ENCODE measurements around the gene MMP20. TPM values are rescaled to one million over a fixed set of nuclear protein-coding genes. Genes with fewer than 3 reads are reported as not detected.

Gene MMP20
- total RNA-seq, 4 donors from 2014 or later: not detected

- Histone ChIP-seq H3K27ac (no peak overlapping the region), H3K4me3 (no peak overlapping the region), H3K4me1 (no peaks in the 10 kb centered on the region), H3K36me3 (no peaks in the 10 kb centered on the region), H3K9me3 (no peaks in the 10 kb centered on the region), H3K27me3 (no peaks in the 10 kb centered on the region)
- no peak for TF ChIP-seq POLR2A (IDR thresholded peaks at IDR 0.05)
- no peak for TF ChIP-seq CTCF (IDR thresholded peaks at IDR 0.05)
- no peak for DNase-seq
Observed at GRCh38 chr11:102568851-102569250, 56.3 kb downstream of the MMP20 start.

GRCh38 chr11:102566112-102566511 lies 59.0 kb downstream of the MMP20 start:
- Histone ChIP-seq H3K27me3 (no peaks in the 10 kb centered on the region), H3K27ac (no peak overlapping the region), H3K4me1 (peaks cover 0 to 5% (median 0%) of the 10 kb centered on the region in 4 donors), H3K4me3 (no peak overlapping the region), H3K36me3 (no peaks in the 10 kb centered on the region), H3K9me3 (no peaks in the 10 kb centered on the region)
- TF ChIP-seq CTCF (IDR thresholded peaks at IDR 0.05) (no peak), POLR2A (IDR thresholded peaks at IDR 0.05) (no peak)
- peak in 1 of 3 donors; percentile 62 for DNase-seq

GRCh38 chr11:102564110-102564509 lies 61.0 kb downstream of the MMP20 start:
- no peak for DNase-seq
- Histone ChIP-seq H3K4me1 (peaks cover 0 to 18% (median 4%) of the 10 kb centered on the region in 4 donors), H3K4me3 (no peak overlapping the region), H3K27me3 (no peaks in the 10 kb centered on the region), H3K27ac (no peak overlapping the region), H3K9me3 (no peaks in the 10 kb centered on the region), H3K36me3 (no peaks in the 10 kb centered on the region)
- no peak for TF ChIP-seq POLR2A (IDR thresholded peaks at IDR 0.05)
- TF ChIP-seq CTCF (IDR thresholded peaks at IDR 0.05): no peak

- H3K4me1 ChIP-seq: peaks cover 0 to 18% (median 4%) of the 10 kb centered on the region in 4 donors
- DNase-seq: no peak
- peak overlapping the region in 3 of 4 donors; percentile 11 to 59 (median 56) for H3K27ac ChIP-seq
- no peaks in the 10 kb centered on the region for H3K36me3 ChIP-seq
- TF ChIP-seq POLR2A (IDR thresholded peaks at IDR 0.05) (no peak), CTCF (IDR thresholded peaks at IDR 0.05) (no peak)
- no peaks in the 10 kb centered on the region for H3K9me3 ChIP-seq
- no peak overlapping the region for H3K4me3 ChIP-seq
- H3K27me3 ChIP-seq: no peaks in the 10 kb centered on the region
Observed at GRCh38 chr11:102561636-102562035, 63.5 kb downstream of the MMP20 start.

- DNase-seq: peak in 1 of 3 donors; percentile 30
- no peaks in the 10 kb centered on the region for H3K36me3 ChIP-seq
- peak overlapping the region in 3 of 4 donors; percentile 35 to 59 (median 56) for H3K27ac ChIP-seq
- H3K4me1 ChIP-seq: peaks cover 0 to 18% (median 4%) of the 10 kb centered on the region in 4 donors
- no peaks in the 10 kb centered on the region for H3K9me3 ChIP-seq
- H3K27me3 ChIP-seq: no peaks in the 10 kb centered on the region
- no peak for TF ChIP-seq CTCF (IDR thresholded peaks at IDR 0.05)
- no peak for TF ChIP-seq POLR2A (IDR thresholded peaks at IDR 0.05)
- peak overlapping the region in 2 of 4 donors; percentile 16 to 26 for H3K4me3 ChIP-seq
Observed at GRCh38 chr11:102560555-102561011, 64.5 kb downstream of the MMP20 start.

- no peak overlapping the region for H3K4me3 ChIP-seq
- peaks cover 0 to 18% (median 4%) of the 10 kb centered on the region in 4 donors for H3K4me1 ChIP-seq
- no peak for TF ChIP-seq POLR2A (IDR thresholded peaks at IDR 0.05)
- TF ChIP-seq CTCF (IDR thresholded peaks at IDR 0.05): no peak
- H3K27ac ChIP-seq: peak overlapping the region in 3 of 4 donors; percentile 35 to 59 (median 56)
- H3K9me3 ChIP-seq: no peaks in the 10 kb centered on the region
- no peaks in the 10 kb centered on the region for H3K27me3 ChIP-seq
- DNase-seq: no peak
- no peaks in the 10 kb centered on the region for H3K36me3 ChIP-seq
Observed at GRCh38 chr11:102559839-102560238, 65.3 kb downstream of the MMP20 start.
